GM23338 (cell line): Measurements from ENCODE around the gene CFB. TPM values are rescaled to one million over a fixed set of nuclear protein-coding genes. Genes with fewer than 3 reads are reported as not detected.

Experiments
- ATAC-seq: fragments of 200-7000 bp; cut with Tn5 transposase; 3 replicates; pipeline ENCODE4 v1.9.1; 2020
- DNase-seq: peaks from one replicate; pipeline ENCODE4 v3.0.0-alpha.2; 2015; ENCODE audit warnings: low spot score
- H2AFZ ChIP-seq: fragments of 200-600 bp; sonication (generic); 2 replicates; pipeline ENCODE4 v1.8.0; 2016; ENCODE audit warnings: antibody characterized with exemption, mild to moderate bottlenecking, moderate library complexity
- H3F3A ChIP-seq: fragments of 200-600 bp; sonication (generic); replicated peaks from 2 replicates; pipeline ENCODE4 v1.8.0; 2017; ENCODE audit warnings: antibody characterized with exemption, mixed run types, low read depth
- H3K27ac ChIP-seq: fragments of 200-600 bp; sonication (generic); 2 replicates; pipeline ENCODE4 v1.6.1; 2016; ENCODE audit warnings: low read depth
- H3K27me3 ChIP-seq: fragments of 200-600 bp; sonication (generic); 2 replicates; pipeline ENCODE4 v1.8.0; 2016; ENCODE audit warnings: mild to moderate bottlenecking, mixed run types, moderate library complexity; ENCODE audit not compliant: insufficient read depth
- H3K36me3 ChIP-seq: fragments of 200-600 bp; sonication (generic); 2 replicates; pipeline ENCODE4 v1.8.0; 2016; ENCODE audit warnings: mild to moderate bottlenecking; ENCODE audit not compliant: insufficient read depth
- H3K4me1 ChIP-seq: fragments of 200-600 bp; sonication (generic); 2 replicates; pipeline ENCODE4 v1.8.0; 2016; ENCODE audit warnings: mild to moderate bottlenecking, moderate library complexity; ENCODE audit not compliant: insufficient read depth
- H3K4me2 ChIP-seq: fragments of 200-600 bp; sonication (generic); 2 replicates; pipeline ENCODE4 v1.7.1; 2017; ENCODE audit warnings: mixed run types
- H3K4me3 ChIP-seq: fragments of 200-600 bp; sonication (generic); 2 replicates; pipeline ENCODE4 v1.6.1; 2016; ENCODE audit warnings: mixed run types
- H3K79me2 ChIP-seq: fragments of 200-600 bp; sonication (generic); replicated peaks from 2 replicates; pipeline ENCODE4 v1.8.0; 2017; ENCODE audit warnings: mild to moderate bottlenecking; ENCODE audit not compliant: insufficient read depth
- H3K9me2 ChIP-seq: fragments of 200-600 bp; sonication (generic); 2 replicates; pipeline ENCODE4 v1.8.0; 2017; ENCODE audit not compliant: insufficient read depth
- H4K20me1 ChIP-seq: fragments of 200-600 bp; sonication (generic); replicated peaks from 2 replicates; pipeline ENCODE4 v1.8.0; 2017; ENCODE audit warnings: mild to moderate bottlenecking; ENCODE audit not compliant: insufficient read depth
- H3K27ac Mint-ChIP-seq: 2 replicates; pipeline ENCODE4 v1.8.0; 2020; ENCODE audit warnings: inconsistent platforms, mild to moderate bottlenecking, moderate library complexity, mixed read lengths
- H3K27me3 Mint-ChIP-seq: 3 replicates; pipeline ENCODE4 v1.8.0; 2022; ENCODE audit warnings: low read depth, mild to moderate bottlenecking, moderate library complexity, mixed read lengths, inconsistent platforms; ENCODE audit not compliant: insufficient read depth, poor library complexity
- H3K36me3 Mint-ChIP-seq: 3 replicates; pipeline ENCODE4 v1.8.0; 2021; ENCODE audit warnings: low read depth, mild to moderate bottlenecking, inconsistent platforms, moderate library complexity, mixed read lengths
- H3K4me1 Mint-ChIP-seq: 3 replicates; pipeline ENCODE4 v1.8.0; 2020; ENCODE audit warnings: mild to moderate bottlenecking, inconsistent platforms, mixed read lengths
- H3K4me3 Mint-ChIP-seq: 3 replicates; pipeline ENCODE4 v1.8.0; 2021; ENCODE audit warnings: moderate library complexity, mild to moderate bottlenecking, inconsistent platforms, mixed read lengths
- H3K9me3 Mint-ChIP-seq: 3 replicates; pipeline ENCODE4 v1.8.0; 2020; ENCODE audit warnings: moderate library complexity, mild to moderate bottlenecking, inconsistent platforms, mixed read lengths
- EZH2 ChIP-seq: fragments of 200-600 bp; sonication (generic); IDR thresholded peaks from one replicate; pipeline ENCODE4 v1.8.0; 2017; ENCODE audit warnings: antibody characterized with exemption, mild to moderate bottlenecking, low read depth; ENCODE audit not compliant: unreplicated experiment
- EZH2phosphoT487 ChIP-seq: fragments of 200-600 bp; sonication (generic); IDR thresholded peaks from one replicate; pipeline ENCODE4 v1.8.1; 2018; ENCODE audit warnings: antibody characterized with exemption; ENCODE audit not compliant: unreplicated experiment
- JUNB ChIP-seq: IDR thresholded peaks from one replicate; pipeline ENCODE4 v1.6.1; 2016; ENCODE audit warnings: antibody characterized with exemption; ENCODE audit not compliant: unreplicated experiment
- NANOG ChIP-seq: IDR thresholded peaks from 2 replicates; pipeline ENCODE4 v1.6.1; 2016; ENCODE audit warnings: antibody characterized with exemption, borderline replicate concordance
- STAT1 ChIP-seq: IDR thresholded peaks from one replicate; pipeline ENCODE4 v1.6.1; 2016; ENCODE audit warnings: antibody characterized with exemption; ENCODE audit not compliant: unreplicated experiment
- ZNF114 ChIP-seq: fragments of 250-450 bp; sonication (Bioruptor Pico); IDR thresholded peaks from 2 replicates; pipeline ENCODE4 v1.5.0; 2020; ENCODE audit warnings: mild to moderate bottlenecking, moderate library complexity
- ZNF331 ChIP-seq: fragments of 250-450 bp; sonication (Bioruptor Pico); IDR thresholded peaks from 2 replicates; pipeline ENCODE4 v1.5.0; 2020; ENCODE audit warnings: low read depth, mild to moderate bottlenecking, moderate library complexity
- polyA plus RNA-seq: library from polyadenylated mRNA; unstranded; fragments of >200 nt; fragmentation: Nextera tagmentation; extraction: Ambion mirVana; gene quantifications from 2 replicates; pipeline ENCODE4 v1.2.1, GENCODE V29; 2016
- total RNA-seq: library from RNA; depleted of rRNA; stranded (reverse); fragments of >200 nt; shearing (Covaris generic); gene quantifications from 2 replicates; pipeline ENCODE4 v1.2.3, GENCODE V29; 2014
- TF ChIP-seq, protein P1 (sequence below): IDR thresholded peaks from one replicate; pipeline ENCODE4 v1.6.1; 2018; ENCODE audit warnings: antibody characterized with exemption; ENCODE audit not compliant: unreplicated experiment
- TF ChIP-seq, protein P2 (sequence below), 2 experiments: fragments of 200-600 bp in 1 of 2; sonication (generic) in 1 of 2; conservative IDR thresholded peaks; 2 replicates each; pipeline versions ENCODE4 v1.5.1 to v1.6.1; 2016 to 2017; ENCODE audit warnings: antibody characterized with exemption in 2 of 2, low read depth in 2 of 2, mild to moderate bottlenecking in 2 of 2, moderate library complexity in 1 of 2
- TF ChIP-seq, protein P3 (sequence below): IDR thresholded peaks from 2 replicates; pipeline ENCODE4 v1.6.1; 2016; ENCODE audit warnings: antibody characterized with exemption

The CFB gene
- total and polyA plus RNA-seq, 2 experiments from 2014 or later = 0.86 TPM; not detected in 1

DNA sequence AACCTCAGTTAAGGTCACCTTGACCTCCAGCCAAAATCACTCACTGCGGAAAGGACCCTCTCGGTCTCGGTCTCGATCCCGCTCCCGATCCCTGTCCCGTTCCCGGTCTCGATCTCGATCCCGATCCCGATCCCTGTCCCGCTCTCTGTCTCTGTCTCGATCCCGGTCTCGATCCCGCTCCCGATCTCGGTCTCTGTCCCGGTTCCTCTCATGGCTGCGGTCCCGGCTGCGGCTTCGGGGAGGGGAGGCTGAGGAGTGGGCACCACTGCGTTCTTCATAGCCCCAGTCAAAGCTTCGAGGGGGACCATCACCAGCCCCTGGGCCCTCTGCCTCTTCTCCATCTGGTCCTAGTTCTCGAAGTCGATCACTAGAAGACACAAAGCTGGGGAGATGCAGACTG lies 8.6 kb downstream of the CFB start (continued):
- TF ChIP-seq, protein P1, sequence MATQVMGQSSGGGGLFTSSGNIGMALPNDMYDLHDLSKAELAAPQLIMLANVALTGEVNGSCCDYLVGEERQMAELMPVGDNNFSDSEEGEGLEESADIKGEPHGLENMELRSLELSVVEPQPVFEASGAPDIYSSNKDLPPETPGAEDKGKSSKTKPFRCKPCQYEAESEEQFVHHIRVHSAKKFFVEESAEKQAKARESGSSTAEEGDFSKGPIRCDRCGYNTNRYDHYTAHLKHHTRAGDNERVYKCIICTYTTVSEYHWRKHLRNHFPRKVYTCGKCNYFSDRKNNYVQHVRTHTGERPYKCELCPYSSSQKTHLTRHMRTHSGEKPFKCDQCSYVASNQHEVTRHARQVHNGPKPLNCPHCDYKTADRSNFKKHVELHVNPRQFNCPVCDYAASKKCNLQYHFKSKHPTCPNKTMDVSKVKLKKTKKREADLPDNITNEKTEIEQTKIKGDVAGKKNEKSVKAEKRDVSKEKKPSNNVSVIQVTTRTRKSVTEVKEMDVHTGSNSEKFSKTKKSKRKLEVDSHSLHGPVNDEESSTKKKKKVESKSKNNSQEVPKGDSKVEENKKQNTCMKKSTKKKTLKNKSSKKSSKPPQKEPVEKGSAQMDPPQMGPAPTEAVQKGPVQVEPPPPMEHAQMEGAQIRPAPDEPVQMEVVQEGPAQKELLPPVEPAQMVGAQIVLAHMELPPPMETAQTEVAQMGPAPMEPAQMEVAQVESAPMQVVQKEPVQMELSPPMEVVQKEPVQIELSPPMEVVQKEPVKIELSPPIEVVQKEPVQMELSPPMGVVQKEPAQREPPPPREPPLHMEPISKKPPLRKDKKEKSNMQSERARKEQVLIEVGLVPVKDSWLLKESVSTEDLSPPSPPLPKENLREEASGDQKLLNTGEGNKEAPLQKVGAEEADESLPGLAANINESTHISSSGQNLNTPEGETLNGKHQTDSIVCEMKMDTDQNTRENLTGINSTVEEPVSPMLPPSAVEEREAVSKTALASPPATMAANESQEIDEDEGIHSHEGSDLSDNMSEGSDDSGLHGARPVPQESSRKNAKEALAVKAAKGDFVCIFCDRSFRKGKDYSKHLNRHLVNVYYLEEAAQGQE = no peak
- TF ChIP-seq ZNF114 (CRISPR knock-in tag) (no peak), NANOG (no peak), ZNF331 (no peak)
- TF ChIP-seq, protein P2, sequence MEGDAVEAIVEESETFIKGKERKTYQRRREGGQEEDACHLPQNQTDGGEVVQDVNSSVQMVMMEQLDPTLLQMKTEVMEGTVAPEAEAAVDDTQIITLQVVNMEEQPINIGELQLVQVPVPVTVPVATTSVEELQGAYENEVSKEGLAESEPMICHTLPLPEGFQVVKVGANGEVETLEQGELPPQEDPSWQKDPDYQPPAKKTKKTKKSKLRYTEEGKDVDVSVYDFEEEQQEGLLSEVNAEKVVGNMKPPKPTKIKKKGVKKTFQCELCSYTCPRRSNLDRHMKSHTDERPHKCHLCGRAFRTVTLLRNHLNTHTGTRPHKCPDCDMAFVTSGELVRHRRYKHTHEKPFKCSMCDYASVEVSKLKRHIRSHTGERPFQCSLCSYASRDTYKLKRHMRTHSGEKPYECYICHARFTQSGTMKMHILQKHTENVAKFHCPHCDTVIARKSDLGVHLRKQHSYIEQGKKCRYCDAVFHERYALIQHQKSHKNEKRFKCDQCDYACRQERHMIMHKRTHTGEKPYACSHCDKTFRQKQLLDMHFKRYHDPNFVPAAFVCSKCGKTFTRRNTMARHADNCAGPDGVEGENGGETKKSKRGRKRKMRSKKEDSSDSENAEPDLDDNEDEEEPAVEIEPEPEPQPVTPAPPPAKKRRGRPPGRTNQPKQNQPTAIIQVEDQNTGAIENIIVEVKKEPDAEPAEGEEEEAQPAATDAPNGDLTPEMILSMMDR (conservative IDR thresholded peaks at IDR 0.05; ENCODE audit: low read depth in 2 of 2) = no peak
- TF ChIP-seq, protein P3, sequence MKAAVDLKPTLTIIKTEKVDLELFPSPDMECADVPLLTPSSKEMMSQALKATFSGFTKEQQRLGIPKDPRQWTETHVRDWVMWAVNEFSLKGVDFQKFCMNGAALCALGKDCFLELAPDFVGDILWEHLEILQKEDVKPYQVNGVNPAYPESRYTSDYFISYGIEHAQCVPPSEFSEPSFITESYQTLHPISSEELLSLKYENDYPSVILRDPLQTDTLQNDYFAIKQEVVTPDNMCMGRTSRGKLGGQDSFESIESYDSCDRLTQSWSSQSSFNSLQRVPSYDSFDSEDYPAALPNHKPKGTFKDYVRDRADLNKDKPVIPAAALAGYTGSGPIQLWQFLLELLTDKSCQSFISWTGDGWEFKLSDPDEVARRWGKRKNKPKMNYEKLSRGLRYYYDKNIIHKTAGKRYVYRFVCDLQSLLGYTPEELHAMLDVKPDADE = no peak

DNA sequence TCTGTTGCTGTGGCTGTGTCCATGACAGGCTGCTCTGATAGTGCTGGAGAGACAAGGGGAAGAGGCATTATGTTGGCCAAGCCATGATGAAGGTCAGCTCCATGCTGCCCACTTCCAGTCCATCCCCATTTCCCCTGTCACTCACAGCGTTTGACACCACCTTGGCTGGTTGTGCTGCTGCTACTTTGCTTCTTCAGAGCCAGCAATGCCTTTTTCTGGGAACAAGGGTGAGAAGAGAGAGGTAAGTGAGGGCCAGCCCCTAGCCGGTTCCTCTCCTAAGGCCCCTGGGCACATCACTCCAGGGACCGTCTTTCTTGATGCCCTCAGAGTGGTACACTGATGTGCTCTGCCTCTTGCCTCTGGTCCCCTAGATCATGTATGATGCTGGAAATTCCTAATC lies 10.9 kb downstream of the CFB start:
- Histone ChIP-seq H3K4me3 (no peak overlapping the region), H4K20me1 (no peaks in the 10 kb centered on the region; the same call in 1 of the 2 replicates), H3K79me2 (peaks cover 28% of the 10 kb centered on the region), H3K27ac (no peak overlapping the region), H3K27me3 (no peaks in the 10 kb centered on the region), H3K36me3 (peaks cover 19% of the 10 kb centered on the region), H3K4me1 (peaks cover 15% of the 10 kb centered on the region; the same call in 1 of the 2 replicates), H3K9me2 (no peaks in the 10 kb centered on the region), H3F3A (0 out of 2 replicates have a peak, but pooled peaks cover 6% of the 10 kb centered on the region), H2AFZ (no peak overlapping the region), H3K4me2 (no peak overlapping the region)
- Mint-ChIP-seq H3K9me3 (peaks cover 2% of the 10 kb centered on the region; the same call in 1 of the 3 replicates), H3K4me3 (no peak overlapping the region), H3K27ac (no peak overlapping the region), H3K36me3 (peaks cover 66% of the 10 kb centered on the region), H3K4me1 (peaks cover 12% of the 10 kb centered on the region), H3K27me3 (peaks cover 4% of the 10 kb centered on the region)
- TF ChIP-seq STAT1 (no peak), EZH2 (no peak), ZNF114 (CRISPR knock-in tag) (no peak), JUNB (no peak), NANOG (no peak), EZH2phosphoT487 (no peak)
- TF ChIP-seq, protein P1 = no peak
- TF ChIP-seq, protein P3 = no peak
- ATAC-seq = no peak
- DNase-seq = no peak
